Measurements from ENCODE around the gene ATG2A.
A peak's percentile ranks its signal among the peaks of the same experiment; 100 is the strongest.

ATG2A gene

DNA sequence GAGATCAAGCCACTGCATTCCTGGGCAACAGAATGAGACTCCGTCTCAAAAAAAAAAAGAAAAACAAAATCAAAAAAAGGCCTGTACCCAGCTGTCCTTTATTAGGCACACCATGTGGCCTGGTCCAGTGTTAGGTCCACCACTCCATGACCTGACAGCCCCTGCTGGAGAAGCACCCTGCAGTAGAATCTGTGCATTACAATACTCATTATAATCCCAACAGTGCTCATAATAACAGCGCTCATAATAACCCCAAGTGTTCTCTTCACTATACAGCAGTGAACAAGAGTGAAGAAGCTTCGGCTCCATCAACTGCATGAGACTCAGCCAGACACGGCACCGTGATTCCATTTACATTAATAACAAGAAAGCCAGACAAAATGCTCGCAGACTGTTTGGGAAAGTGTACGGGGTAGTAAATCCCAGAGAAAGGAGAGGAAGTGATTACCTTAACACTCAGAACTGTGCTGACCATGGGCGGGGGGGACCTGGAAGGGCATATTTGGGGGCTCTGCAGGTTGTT is 29.7 kb downstream of the ATG2A start:
- no peak for DNase-seq (ENCODE audit: low read depth in 1 of 2, low spot score in 1 of 2)

DNA sequence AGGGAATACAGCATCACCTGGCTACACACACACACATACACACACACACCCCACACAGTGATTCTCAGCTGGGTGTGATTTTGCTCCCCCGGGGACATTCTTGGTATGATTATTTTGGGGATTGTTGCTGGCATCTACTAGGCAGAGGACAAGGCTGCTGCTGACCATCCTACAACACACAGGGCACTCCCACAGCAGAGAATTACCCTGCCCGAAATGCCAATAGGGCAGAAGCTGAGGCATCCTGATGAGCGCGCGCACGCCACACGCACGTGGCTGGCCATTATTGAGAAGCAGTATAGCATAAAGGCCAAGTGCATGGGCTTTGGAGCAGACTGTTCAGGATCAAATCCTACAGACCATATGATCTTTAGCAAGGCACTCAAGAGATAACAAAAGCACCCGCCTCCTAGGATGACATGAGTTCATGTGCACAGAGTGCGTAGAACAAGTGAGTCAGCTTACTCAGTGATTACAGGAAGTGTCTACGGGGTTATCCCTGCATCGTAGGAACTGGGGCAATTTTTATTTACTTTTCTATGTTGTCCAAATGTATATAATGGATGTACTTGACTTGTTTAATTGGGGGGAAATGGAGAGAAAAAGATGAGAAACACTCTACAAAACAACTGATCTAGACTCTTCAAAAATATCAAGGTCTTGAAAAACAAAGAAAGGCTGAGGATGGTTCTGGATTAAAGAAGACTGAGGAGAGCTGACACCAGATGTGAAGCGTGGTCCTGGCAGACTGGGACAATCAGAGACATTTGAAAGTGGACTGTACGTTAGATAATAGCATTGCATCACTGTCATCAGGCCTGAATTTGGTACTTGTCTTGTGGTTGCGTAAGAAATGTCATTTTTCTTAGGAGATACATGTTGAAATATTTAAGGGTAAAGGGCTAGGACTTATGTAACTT is 31.4 kb downstream of the ATG2A start:
- DNase-seq (ENCODE audit: low read depth in 1 of 2, low spot score in 1 of 2), result no peak

DNA sequence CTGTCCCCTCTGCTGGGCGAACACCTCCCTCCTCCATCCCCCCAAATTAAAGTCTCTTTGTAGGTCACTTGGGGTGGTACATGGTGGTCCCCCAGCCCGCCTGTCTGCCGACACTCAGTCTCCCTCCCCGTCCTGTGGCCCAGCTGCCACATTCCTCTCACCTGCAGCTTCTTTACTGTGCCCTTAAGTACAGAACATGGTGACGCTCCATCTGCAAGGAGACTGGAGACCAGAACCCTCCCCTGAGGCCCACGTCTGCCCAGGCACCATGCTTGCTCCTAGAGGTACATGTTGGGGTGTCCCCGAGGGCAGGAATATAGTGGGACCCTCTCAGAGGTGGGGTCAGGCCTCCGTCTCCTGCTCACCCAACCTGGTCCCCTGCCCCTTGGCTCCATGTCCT is 33.0 kb downstream of the ATG2A start:
- DNase-seq (ENCODE audit: low read depth in 1 of 2, low spot score in 1 of 2), result no peak

DNA sequence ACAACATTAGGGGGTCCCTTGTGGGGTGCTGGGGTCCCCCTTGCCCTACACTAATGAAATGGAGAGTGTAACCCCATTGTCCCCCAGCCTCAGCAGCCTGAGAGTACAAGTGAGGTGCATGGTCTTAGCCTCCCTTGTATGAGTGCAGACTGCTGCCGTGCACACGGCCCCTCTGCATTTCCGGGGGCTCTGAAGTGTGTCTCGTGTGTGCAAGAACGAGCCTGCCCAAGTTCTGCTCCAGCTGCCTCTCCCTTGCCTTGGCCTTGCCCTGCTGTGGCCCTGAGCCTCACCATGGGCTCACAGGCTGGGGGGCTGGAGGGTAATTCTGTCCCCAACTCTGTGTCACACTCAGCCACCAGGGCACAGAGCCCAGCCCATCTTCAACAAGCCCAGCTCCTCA is 33.4 kb downstream of the ATG2A start:
- DNase-seq (ENCODE audit: low read depth in 1 of 2, low spot score in 1 of 2), result no peak

DNA sequence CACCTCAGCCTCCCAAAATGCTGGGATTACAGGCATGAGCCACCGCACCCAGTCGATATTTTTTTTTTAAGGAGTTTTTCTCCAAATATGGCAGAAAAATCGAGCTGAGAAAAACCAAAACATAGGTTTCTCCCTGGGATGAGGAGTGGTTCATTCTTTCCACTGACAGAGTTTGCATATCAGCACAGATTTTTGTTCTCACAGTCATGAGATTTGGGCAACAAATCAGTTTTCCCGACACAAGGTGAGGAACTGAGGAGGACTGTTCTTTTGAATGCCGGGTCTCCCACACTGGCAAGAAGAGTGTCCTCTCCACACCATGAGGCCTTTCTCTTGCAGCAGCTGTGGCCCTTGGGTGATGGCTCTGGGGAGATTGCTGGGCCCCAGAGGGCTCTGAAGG is 34.8 kb downstream of the ATG2A start:
- DNase-seq (ENCODE audit: low read depth in 1 of 2, low spot score in 1 of 2), result no peak

DNA sequence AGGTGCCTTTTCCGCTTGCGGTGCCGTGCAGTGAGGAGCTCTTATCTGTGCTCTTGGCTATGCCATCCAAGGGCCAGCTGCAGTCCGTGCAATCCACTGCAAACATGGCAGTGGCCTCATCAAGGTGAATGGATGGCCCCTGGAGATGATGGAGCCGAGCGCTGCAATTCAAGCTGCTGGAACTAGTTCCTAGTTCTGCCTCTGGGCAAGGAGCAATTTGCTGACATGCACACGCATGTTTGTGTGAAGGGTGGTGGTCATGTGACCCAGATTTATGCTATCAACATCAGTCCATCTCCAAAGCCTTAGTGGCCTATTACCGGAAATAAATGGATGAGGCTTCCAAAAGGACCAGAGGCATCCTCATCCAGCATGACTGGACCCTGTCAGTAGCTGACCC is 35.5 kb downstream of the ATG2A start:
- no peak for DNase-seq (ENCODE audit: low read depth in 1 of 2, low spot score in 1 of 2)

DNA sequence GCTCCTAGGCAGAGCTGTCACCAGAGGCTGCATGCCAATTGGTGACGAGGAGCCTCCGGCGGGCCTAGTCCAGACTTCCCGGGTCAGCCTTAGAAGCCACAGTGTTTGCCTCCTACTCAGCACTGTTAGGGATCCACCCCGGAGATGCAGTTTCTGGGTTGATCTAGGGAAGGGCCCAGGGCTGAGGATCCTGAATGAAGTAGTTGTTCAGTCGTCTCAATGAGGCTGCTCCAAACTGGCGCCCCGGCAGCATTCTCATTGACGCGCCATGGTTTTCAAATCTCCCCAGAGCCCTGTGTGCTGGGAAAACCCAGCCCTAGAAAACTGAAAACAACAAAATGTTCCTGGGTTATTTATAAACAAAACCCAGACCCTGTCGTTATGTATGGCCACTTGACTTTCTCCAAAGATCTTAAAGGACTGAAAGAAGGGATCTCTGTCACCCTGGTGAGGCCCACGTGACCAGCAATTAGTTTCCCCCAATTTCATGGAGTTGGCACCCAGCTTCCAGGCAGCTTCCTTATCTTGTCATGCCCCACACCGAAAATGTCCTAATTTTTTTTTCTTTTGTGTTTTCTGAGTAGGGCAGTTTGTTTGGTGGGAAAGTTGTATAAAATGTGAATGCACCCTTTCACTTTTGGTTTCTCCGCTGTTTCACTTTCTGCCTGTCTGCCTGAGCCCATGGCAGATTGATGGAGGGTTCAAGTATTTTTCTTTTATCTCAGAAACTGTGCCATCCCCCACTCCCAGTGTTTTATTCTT is 36.6 kb downstream of the ATG2A start:
- no peak for DNase-seq (ENCODE audit: low read depth in 1 of 2, low spot score in 1 of 2)

DNA sequence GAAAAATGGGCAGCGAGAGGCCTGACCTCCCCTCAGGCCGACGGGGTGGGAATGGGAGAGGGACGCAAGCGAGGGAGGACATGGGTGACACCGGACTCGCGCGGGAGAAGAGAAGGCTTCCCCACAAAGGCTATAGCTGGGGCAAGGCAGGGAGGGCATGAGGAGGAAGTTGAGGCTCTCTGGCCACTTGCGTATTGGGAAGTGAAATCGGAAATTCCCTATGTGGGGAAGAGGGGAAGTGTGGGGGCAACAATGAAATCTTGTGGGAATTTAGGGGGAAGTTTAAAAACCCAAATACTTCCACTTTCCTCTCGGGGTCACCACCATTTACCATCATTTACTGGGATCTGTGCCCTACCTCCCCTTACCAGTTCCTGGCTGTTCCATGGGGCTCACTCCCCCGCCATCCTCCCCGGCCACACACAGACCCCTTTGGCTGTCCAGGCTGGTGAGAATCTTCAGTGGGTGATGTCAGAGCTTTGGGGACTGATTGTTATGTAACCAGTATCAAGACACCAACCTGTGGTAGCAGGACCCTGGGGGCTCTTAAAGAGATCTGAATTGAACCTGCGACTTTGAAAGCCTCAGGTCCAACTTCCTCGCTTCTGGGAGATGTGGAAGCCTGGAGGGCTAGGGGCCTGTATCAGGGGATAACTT is 37.6 kb downstream of the ATG2A start:
- no peak for DNase-seq (ENCODE audit: low read depth in 1 of 2, low spot score in 1 of 2)

DNA sequence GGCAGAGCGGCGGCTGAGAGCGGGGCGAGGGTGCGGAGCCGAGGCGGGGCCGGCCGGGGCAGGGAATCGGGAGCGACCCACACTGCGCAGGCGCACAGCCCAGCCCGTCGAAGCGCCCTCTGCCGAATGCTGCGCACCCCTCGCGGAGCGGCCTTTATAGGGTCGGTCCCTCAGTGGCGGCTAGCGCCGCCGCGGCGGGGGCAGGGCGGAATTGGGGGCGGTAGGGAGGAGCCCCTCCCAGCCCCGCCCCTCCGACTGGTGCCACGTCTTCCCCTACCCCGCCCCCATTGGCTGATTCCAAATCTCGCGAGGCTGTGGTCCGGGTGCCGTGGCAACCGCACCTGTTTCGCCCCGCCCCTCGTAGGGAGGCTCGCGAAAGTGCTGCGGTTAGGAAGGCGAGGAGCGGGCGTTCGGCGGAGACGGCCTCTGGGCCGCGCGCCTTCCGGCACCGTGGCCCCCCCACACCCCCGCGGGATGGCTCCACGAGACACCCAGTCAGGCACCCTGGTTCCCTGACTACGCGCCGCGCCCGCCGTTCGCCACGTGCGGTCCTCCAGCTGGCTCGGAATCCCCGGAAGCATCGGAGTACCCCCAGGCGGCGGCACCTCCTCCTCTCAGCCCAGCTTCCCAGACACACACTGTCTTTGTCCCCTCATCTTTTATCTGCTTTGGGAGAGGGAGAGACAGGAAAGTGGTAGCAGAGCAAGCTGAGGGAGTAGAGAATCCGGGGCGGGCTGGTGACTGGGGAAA is 38.3 kb downstream of the ATG2A start, which contains the start of gene EHD1:
Gene EHD1, minus strand, starts transcription at position 128 of the 750 bp plus-strand sequence. CDS start 157 bp downstream, outside the sequence.
- DNase-seq (ENCODE audit: low read depth in 1 of 2, low spot score in 1 of 2), result peak; percentile 97 to 99

DNA sequence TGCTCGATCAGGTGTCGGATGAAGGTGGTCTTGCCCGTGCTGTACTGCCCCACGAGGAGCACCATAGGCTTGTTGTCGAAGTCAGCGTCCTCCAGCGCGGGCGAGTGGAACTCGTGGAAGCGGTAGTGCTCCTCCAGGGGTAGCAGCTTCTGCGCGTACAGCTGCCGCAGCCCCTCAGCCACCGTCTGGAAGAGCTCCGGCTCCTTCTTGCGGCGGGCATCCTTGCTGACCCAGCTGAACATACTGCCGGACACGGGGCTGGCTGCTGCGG is 38.9 kb downstream of the ATG2A start:
- no peak for DNase-seq (ENCODE audit: low read depth in 1 of 2, low spot score in 1 of 2)

DNA sequence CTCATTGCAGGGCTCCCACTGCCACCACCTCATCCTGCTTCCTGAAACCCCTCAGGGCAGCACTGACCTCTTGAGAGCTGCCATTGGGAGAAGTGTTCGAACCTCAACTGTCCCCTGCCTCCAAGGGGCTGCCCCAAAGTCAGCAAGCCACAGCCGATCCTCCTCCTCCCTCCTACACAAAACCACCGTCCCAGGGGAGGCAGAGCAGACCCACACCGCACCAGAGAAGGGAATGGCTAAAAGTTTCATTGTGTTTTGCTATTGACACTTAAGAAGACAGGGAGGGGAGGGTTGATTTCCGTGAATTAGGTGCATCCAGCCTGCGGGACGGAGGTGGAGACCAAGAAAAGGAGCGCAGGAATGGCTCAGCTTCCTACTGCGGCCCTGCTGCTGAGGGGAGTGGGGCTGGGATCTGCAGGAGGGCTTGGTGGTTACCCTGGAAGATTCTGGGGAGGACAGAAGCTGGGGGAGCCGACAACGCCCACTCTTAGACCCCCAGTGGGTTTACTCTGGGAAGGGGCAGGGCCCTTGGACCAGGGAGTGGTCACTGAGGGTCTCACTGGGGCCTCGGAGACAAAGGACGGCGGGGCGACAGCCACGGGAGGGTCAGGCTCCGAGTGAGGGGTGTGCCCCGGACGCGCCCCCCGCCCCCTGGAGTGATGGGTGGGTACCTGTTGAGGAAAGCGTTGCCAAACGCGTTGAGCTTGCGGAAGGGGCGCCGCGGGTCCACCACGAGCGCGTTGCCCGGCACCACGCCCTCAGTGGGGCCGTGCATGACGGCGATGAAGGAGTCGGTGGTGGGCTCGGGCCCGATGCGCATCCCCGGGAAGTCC is 39.4 kb downstream of the ATG2A start:
- DNase-seq (ENCODE audit: low read depth in 1 of 2, low spot score in 1 of 2), result no peak

DNA sequence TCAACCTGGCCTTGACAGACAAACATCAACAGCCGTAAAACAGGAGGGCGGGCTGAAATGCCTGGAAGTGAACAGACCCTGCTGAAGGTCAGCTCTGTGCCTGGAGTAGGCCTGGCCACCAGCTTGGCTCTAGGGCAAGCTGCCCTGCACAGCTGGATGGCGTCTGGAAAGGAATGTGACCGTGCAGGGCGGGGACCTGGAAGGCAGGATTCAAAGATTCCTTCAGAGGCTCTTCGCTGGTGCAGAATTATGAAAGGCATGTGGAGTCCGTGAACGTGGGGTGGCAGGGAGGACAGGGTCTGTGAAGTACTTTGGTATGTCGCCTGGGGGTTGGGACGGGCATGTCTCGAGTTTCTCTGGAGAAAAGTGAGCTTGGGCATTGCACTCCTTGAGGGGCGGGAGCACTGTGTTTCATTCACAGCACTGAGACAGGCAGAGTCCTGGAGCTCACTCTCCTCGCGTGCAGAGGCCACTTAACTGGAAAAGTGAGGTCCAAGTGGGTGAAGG is 40.1 kb downstream of the ATG2A start:
- no peak for DNase-seq (ENCODE audit: low read depth in 1 of 2, low spot score in 1 of 2)

DNA sequence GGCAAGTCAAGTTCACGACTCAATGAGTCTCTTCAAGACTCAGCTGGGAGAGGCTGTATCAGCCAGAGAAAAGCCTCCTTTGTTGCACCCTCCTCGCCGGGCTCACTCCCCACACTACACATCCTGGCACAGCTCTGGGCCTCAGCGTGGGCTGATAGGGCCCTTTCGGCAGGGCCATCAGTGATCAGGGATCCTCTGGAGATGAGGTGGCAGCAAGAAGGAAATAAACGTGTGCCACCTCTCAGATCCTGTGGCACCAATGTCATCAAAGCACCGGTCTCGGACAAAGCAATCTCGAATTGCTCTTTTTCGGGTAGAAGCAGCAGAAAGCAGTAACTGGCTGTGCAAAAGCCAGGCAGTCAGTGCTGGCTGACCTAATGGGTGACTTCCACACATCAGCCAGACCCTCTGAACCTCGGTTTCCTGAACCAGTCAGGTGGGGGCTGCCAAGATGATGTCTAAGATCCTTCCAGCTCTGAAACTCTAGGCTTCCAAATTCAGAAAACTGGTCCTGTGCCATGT is 40.7 kb downstream of the ATG2A start:
- DNase-seq (ENCODE audit: low read depth in 1 of 2, low spot score in 1 of 2), result no peak

DNA sequence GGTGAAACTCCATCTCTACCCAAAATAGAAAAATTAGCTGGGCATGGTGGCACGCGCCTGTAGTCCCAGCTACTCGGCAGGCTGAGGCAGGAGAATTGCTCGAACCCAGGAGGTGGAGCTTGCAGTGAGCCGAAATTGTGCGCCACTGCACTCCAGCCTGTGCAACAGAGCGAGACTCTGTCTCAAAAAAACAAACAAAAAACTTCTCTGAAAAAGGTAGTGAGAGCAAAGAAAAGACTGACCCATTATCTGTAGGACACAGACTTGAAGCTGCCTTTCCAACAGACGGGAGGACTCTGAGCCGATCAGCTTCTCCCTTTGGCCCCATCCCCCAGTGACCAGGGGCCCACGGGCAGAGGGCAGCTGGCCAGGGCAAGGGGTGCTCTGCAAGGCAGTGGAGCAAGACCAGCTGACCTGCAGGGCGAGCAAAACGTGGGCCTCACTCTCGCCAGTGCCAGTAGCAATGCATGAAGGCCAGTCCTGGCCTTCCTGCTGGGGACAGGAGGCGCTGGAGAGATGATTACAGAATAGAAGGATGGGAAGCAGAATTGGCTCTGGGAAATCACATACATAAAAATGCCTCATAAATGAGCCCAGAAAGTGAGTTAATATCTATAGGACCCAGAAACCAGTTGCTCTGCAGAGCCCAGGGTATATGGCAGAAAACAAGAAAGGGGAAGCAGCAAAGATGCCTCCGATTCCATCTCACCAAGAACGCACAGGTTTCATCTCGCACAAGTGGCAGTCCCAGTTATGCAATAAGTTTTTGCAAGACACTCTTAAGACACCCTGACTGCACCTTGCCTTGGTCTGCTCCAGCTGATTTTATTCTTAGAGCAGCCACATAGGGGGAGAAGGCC is 41.4 kb downstream of the ATG2A start:
- DNase-seq (ENCODE audit: low read depth in 1 of 2, low spot score in 1 of 2), result no peak

DNA sequence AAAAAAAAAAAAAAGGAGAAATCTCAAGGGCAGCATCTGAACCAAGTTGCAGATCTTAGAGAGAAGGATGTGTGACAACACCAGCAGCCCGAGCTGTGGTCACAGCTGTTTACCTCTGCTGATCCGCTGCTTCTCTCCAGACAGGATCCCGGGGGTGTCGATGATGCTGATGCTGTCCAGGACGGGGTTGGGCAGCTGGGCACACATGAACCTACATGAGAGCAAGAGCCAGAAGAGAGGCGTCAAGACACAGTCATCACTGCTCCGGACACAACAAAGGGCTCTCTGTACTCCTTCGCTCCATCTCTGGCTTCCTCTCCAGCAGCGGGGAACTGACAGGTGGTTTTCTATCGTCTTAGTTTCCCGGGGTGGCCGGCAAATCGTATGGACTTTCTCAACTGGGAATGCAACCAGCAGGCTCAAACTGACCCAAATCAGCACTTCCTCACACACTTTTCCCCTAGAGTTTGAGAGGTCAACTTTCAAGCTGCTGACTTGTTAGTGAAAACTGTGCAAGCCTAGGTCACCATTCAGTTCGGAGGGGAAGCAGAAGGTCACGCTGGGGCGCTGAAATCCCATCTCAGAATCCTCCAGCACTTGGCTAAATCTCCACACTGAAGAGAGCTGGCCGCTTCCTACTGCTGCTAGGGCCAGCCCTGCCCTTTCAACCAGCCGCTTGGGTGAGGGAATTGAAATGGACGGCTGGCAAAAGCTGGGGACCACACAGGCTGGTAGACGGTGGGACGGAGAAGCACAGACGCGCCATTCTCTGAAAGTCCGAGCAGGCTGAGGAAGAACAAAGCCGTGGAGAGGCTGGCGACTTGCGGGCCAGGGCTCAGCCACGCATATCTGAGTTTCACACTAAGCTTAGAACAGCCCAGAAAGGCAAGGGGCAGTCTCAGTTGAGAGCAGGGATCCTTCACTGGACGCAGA is 42.4 kb downstream of the ATG2A start:
- DNase-seq (ENCODE audit: low read depth in 1 of 2, low spot score in 1 of 2), result no peak

DNA sequence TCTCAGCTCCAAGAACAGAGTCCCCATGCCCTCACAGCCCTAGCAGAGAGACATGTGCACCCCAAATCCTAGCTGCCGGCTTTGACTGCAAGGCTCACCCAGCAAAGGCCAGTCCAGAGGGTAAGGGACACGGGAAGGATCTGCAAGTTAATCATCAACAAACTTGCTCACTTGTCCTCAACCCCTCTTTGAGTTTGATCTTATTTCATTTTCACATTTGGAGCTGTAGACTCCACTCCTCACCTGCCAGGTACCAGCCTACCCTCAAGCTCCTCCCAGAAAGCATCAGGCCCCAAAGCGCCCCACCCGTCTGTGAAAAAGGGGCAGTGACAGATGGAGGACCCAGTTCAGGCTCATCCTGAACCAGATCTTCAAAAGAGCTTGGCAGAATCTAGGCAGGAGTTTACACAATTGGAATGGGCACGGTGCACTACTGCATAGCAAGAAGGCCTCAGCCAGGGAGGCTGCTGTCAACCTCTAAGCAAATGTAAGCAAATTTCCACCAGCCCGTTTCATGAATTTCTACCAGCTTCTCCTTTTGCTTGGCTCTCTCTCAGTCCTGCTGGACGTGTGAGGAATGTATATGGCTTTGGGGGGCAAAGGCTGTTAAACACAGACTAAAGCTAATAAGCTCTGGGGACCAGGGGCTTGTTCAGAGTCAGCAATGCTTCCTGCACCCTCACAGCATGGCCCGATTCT is 44.1 kb downstream of the ATG2A start:
- no peak for DNase-seq (ENCODE audit: low read depth in 1 of 2, low spot score in 1 of 2)

DNA sequence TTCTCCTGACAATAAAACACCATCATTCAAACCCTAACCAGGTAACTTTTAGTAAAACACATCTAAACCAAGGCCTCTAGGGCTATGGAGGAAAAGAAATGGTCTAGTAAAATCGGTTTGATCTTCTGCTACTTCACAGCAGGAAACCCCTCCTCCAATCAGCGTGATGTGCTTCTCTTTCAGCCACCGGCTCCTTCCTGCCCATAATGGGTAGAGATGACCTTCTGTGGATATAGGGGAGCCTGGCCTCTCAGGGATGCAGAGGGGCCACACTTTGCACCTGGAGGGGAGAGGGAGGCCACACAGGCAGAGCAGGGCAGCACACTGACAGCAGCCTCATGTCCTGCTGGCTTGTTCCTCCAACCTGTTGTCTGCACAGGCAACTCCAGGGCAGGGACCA is 45.5 kb downstream of the ATG2A start:
- no peak for DNase-seq (ENCODE audit: low read depth in 1 of 2, low spot score in 1 of 2)

All from activated T-helper 1 cell treated with anti-CD3 and anti-CD28 coated beads, Interleukin-2, amount 50 U/mL, for 16 hours (primary cell).